HEK293T (cell line): ENCODE data around the gene MYL7.

Experiments
- CTCF ChIA-PET: fragments of 350-600 bp; formaldehyde crosslinking; extraction: SDS; loops from one replicate; lab custom pipeline; 2021; ENCODE audit warnings: antibody characterized with exemption, inconsistent platforms; lab: Yijun Ruan, JAX
- POLR2A ChIA-PET: fragments of 350-600 bp; formaldehyde crosslinking; extraction: SDS; loops from one replicate; lab custom pipeline; 2020; ENCODE audit warnings: antibody characterized with exemption, inconsistent platforms; lab: Yijun Ruan, JAX
- DNase-seq: peaks from one replicate; pipeline ENCODE4 v3.0.0; 2012; ENCODE audit warnings: mixed read lengths; ENCODE audit errors: extremely low spot score
- ARNT ChIP-seq: fragments of 450-650 bp; IDR thresholded peaks from 2 replicates; pipeline ENCODE4 v1.6.1; 2017; ENCODE audit warnings: mild to moderate bottlenecking
- BHLHE40 ChIP-seq: fragments of 450-650 bp; IDR thresholded peaks from 2 replicates; pipeline ENCODE4 v1.6.1; 2016; ENCODE audit warnings: mild to moderate bottlenecking, moderate library complexity, borderline replicate concordance
- CTBP1 ChIP-seq: fragments of 450-650 bp; IDR thresholded peaks from 2 replicates; pipeline ENCODE4 v1.6.1; 2016; ENCODE audit warnings: borderline replicate concordance
- ELF4 ChIP-seq: fragments of 450-650 bp; IDR thresholded peaks from 2 replicates; pipeline ENCODE4 v1.6.1; 2017; ENCODE audit warnings: antibody characterized with exemption
- FOXA1 ChIP-seq: fragments of 450-650 bp; IDR thresholded peaks from 2 replicates; pipeline ENCODE4 v1.6.1; 2016; ENCODE audit warnings: mild to moderate bottlenecking
- FOXK2 ChIP-seq: fragments of 450-650 bp; IDR thresholded peaks from 2 replicates; pipeline ENCODE4 v1.6.1; 2016; ENCODE audit warnings: mild to moderate bottlenecking
- FOXM1 ChIP-seq: fragments of 450-650 bp; IDR thresholded peaks from 2 replicates; pipeline ENCODE4 v1.6.1; 2017; ENCODE audit warnings: mild to moderate bottlenecking, borderline replicate concordance
- HDGF ChIP-seq: fragments of 450-650 bp; IDR thresholded peaks from 2 replicates; pipeline ENCODE4 v1.6.1; 2017; ENCODE audit warnings: antibody characterized with exemption, borderline replicate concordance
- L3MBTL2 ChIP-seq: fragments of 450-650 bp; conservative IDR thresholded peaks from 2 replicates; pipeline ENCODE4 v1.6.1; 2016; ENCODE audit warnings: mild to moderate bottlenecking
- LEF1 ChIP-seq: fragments of 450-650 bp; IDR thresholded peaks from 2 replicates; pipeline ENCODE4 v1.6.1; 2017; ENCODE audit warnings: mild to moderate bottlenecking, borderline replicate concordance
- NFRKB ChIP-seq: fragments of 450-650 bp; IDR thresholded peaks from 2 replicates; pipeline ENCODE4 v1.6.1; 2016; ENCODE audit warnings: mild to moderate bottlenecking, moderate library complexity
- PKNOX1 ChIP-seq: fragments of 450-650 bp; IDR thresholded peaks from 2 replicates; pipeline ENCODE4 v1.6.1; 2016
- SP1 ChIP-seq: fragments of 450-650 bp; IDR thresholded peaks from 2 replicates; pipeline ENCODE4 v1.6.1; 2017
- SUZ12 ChIP-seq: fragments of 450-650 bp; IDR thresholded peaks from 2 replicates; pipeline ENCODE4 v1.6.1; 2016; ENCODE audit warnings: mild to moderate bottlenecking
- TARDBP ChIP-seq: fragments of 450-650 bp; IDR thresholded peaks from 2 replicates; pipeline ENCODE4 v1.6.1; 2016
- ZNF384 ChIP-seq: fragments of 450-650 bp; IDR thresholded peaks from 2 replicates; pipeline ENCODE4 v1.6.1; 2016

MYL7 gene

GRCh38 chr7:44117801-44118429 is 23.2 kb downstream of the MYL7 start:
- no peak for DNase-seq
- POLR2A ChIA-PET = no interaction called here
- TF ChIP-seq FOXM1 (no peak), BHLHE40 (no peak), LEF1 (no peak), PKNOX1 (no peak), ARNT (no peak), FOXK2 (no peak), SP1 (no peak), ELF4 (no peak), FOXA1 (no peak), CTBP1 (no peak), SUZ12 (no peak), TARDBP (no peak)
- CTCF ChIA-PET = no interaction called here

DNA sequence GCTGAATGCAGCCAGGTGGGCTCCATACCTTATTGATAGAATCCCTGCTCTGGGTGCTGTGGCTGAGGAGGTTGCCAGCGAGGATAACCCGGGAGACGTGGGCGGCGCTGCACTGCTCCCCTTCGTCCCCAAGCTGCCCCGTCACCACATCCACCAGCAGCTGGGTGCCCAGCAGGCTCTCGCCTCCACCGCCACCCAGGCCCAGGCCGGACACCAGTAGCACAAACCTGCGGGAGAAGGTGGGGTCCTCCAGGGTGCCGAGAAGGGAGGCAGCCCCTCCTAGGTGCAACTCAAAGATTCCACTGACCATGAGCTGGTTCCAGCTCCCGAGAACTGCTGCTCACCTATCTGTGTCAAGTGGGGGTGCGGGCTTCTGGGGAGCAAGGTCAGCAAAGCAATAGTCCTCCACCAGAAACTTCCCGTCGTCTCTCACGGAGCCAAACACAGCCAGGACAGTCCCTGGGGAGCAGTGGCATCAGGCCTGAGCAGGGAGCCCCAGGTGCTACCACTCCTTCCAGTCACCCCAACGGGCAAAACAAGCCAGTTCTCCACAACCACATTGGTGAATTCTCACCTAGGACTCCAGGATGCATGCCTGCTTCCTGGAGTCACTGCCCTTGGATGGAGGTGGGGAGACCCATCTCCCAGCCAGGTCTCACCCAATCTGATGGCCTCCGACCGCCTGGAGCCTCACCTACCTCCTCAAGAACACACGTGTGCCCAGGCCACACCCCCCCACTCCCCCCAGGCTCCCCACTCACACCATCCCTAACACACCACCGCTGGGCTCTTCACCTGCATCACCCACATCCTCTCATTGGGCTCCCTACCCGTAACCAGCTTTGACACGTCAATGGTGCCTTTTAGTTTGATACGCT is 24.1 kb downstream of the MYL7 start:
- DNase-seq = no peak
- ChIA-PET CTCF (no interaction called here), POLR2A (interaction anchor here (0.7 to 3.2 kb wide), 4 partner anchors 7 to 21 kb away, joined by 3 to 11 read pairs (median 4); partner anchors contain the start of gene POLD2)
- TF ChIP-seq NFRKB (no peak), CTBP1 (no peak), FOXM1 (no peak), BHLHE40 (no peak), PKNOX1 (no peak), ELF4 (no peak), L3MBTL2 (no peak), ARNT (no peak), FOXA1 (no peak), FOXK2 (no peak), HDGF (no peak), SUZ12 (no peak)

DNA sequence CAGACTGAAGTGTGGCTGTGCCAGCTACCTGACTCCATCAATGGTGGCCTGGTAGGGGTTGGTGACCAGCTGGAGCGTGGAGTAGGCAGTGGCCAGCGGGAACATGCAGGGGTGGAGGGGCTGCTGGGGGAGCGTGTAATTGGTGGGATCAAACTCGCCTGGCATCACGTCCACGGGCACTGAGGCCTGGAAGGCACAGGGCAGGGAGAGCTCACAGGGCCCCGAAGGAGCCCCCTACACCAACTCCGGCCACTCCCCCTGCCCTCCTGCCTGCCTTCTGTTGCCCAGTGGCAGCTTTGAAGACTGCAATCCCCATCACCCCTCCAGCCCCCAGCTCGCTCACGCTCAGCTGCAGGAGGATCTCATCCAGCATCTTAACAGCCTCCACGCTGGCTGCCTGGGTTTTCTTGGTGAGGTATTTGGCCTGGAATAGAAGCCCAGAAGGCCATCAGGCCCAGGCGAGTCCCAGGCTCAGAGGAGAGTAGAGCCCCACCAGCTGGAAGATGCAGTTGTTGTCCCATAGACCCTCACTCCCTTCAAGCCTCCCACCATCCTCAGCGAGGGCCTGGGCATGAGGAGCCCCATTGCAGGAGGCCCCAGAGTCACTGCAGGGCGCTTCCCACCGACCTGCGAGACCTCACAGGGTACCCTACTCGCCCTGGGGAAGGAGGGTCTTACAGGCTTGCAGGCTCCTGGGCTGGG is 24.9 kb downstream of the MYL7 start:
- ChIA-PET POLR2A (interaction anchor here (1.0 to 3.2 kb wide), 4 partner anchors 8 to 21 kb away, joined by 3 to 11 read pairs (median 3); partner anchors contain the start of gene POLD2), CTCF (interaction anchor here (1.8 kb wide), 1 partner anchor 44 kb away, joined by 4 read pairs; no protein-coding TSS in a partner anchor)
- DNase-seq = no peak
- no peak for TF ChIP-seq ELF4
- TF ChIP-seq ARNT = no peak
- TF ChIP-seq SP1 = no peak
- TF ChIP-seq ZNF384 = no peak
- TF ChIP-seq BHLHE40 = no peak
- no peak for TF ChIP-seq FOXK2
- no peak for TF ChIP-seq L3MBTL2
- no peak for TF ChIP-seq PKNOX1
- no peak for TF ChIP-seq CTBP1
- no peak for TF ChIP-seq TARDBP
- no peak for TF ChIP-seq FOXM1
- TF ChIP-seq LEF1 = no peak
- no peak for TF ChIP-seq NFRKB

DNA sequence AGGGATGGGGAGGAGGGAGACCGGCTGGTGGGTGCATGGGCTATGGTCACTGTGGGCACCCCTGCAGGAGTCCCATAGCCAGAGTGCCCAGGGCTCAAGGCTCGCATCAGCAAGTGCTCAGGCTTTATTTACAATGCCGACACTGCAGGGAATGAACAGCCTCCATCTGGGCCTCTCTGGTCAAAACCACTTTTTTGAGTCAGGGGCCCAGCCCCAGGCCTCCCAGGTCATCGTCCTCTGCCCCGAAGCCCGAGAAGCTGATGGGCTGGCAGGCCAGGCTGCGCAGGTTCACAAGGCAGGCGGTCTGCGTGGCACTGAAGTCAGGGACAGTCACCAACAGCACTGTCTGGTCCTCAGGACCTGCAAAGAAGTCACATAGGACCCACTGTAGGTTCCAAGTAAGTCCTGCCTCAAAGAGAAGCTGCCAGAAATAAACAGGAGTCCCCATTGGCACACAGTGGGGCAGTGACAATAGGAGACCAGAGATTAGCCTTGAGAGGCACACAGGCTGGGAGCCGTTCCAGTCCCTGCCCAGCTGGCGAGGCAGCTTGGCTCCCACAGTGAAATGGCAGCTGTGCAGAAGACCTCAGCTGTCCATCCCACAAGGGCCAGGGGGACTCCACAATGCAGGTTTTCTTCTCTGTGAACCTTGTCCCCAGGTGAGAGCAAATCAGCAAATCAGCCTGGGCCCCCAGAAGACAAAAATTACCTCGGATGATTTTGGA is 26.4 kb downstream of the MYL7 start:
- DNase-seq = no peak
- ChIA-PET POLR2A (interaction anchor here (1.5 to 3.2 kb wide), 2 partner anchors 9 to 13 kb away, joined by 3 to 11 read pairs; partner anchors contain the start of gene POLD2), CTCF (interaction anchor here (1.8 kb wide), 1 partner anchor 42 kb away, joined by 4 read pairs; no protein-coding TSS in a partner anchor)

More for the DNA sequence above, 26.4 kb downstream of the MYL7 start:
- no peak for TF ChIP-seq SP1
- TF ChIP-seq PKNOX1 = no peak
- no peak for TF ChIP-seq CTBP1
- TF ChIP-seq BHLHE40 = no peak
- TF ChIP-seq ELF4 = no peak
- no peak for TF ChIP-seq ARNT
- no peak for TF ChIP-seq FOXA1
- no peak for TF ChIP-seq SUZ12
- TF ChIP-seq ZNF384 = no peak
- no peak for TF ChIP-seq LEF1
